Adrenal gland (tissue), 12 donors: Measurements from ENCODE around the gene KRT6B. TPM values are rescaled to one million over a fixed set of nuclear protein-coding genes. Genes with fewer than 3 reads are reported as not detected.
A peak's percentile ranks its signal among the peaks of the same experiment; 100 is the strongest.

ENCODE experiments used
- DNase-seq, 7 donors: peaks; one replicate each; pipeline ENCODE4 v3.0.0-alpha.2; 2019 to 2020
- H3K27ac ChIP-seq, 5 donors: fragments of 200-600 bp; sonication (generic) in 4 of 5; 1 replicate in 3 of 5; 2 replicates in 2 of 5; pipeline versions ENCODE4 v1.5.1 to v1.8.0; 2016 to 2020; ENCODE audit warnings: mild to moderate bottlenecking in 1 of 5
- H3K27me3 ChIP-seq: fragments of 200-600 bp; 2 replicates; pipeline ENCODE4 v1.8.0; 2021
- H3K36me3 ChIP-seq, 2 donors: fragments of 200-600 bp; replicated peaks in 1 of 2; 1 replicate in 1 of 2; 2 replicates in 1 of 2; pipeline versions ENCODE4 v1.5.1 to v1.8.0; 2018 to 2022
- H3K4me1 ChIP-seq, 2 donors: fragments of 200-600 bp; replicated peaks in 1 of 2; 1 replicate in 1 of 2; 2 replicates in 1 of 2; pipeline versions ENCODE4 v1.5.1 to v1.8.0; 2018 to 2021
- H3K4me3 ChIP-seq, 4 donors: fragments of 200-600 bp; sonication (generic) in 3 of 4; one replicate each; pipeline ENCODE4 v1.5.1; 2016 to 2018
- H3K9me3 ChIP-seq, 3 donors: fragments of 200-600 bp; sonication (generic) in 1 of 3; replicated peaks in 1 of 3; 1 replicate in 2 of 3; 2 replicates in 1 of 3; pipeline versions ENCODE4 v1.5.1 to v1.8.0; 2016 to 2021
- CTCF ChIP-seq, 6 experiments: fragments of 450-650 bp in 4 of 6; fragments of 200-600 bp in 2 of 6; sonication (generic) in 1 of 6; IDR thresholded peaks; 1 replicate in 5 of 6; 2 replicates in 1 of 6; pipeline versions ENCODE4 v1.5.1 to v1.8.0; 2016 to 2021; ENCODE audit warnings: antibody characterized with exemption in 6 of 6, mild to moderate bottlenecking in 2 of 6, moderate library complexity in 1 of 6
- POLR2A ChIP-seq, 2 donors: fragments of 450-650 bp; IDR thresholded peaks; one replicate each; pipeline ENCODE4 v1.6.1; 2017; ENCODE audit warnings: antibody characterized with exemption in 2 of 2, mild to moderate bottlenecking in 2 of 2, moderate library complexity in 1 of 2
- WGBS, 4 donors: extraction: QIAGEN DNeasy Blood & Tissue Kit in 2 of 4; methylation state at CpG; one replicate each; pipeline versions ENCODE4 v1.1.5 to v1.1.7; 2013 to 2017; 5-methylcytosine and 5-hydroxymethylcytosine counted together
- intact Hi-C, 2 donors: fragments of 100-400 bp; cut with DNase I; formaldehyde crosslinking; loops; one replicate each; pipeline versions ENCODE4 v1.14.1 to v1.15.0; 2022 to 2023
- polyA plus RNA-seq, 3 donors: library from polyadenylated mRNA; stranded (reverse); fragments of 200-250 nt in 2 of 3; fragments of 350-450 nt in 1 of 3; fragmentation: Illumina TruSeq in 1 of 3; extraction: RNeasy Lipid Tissue Mini Kit (QIAGEN cat#74804) in 1 of 3; gene quantifications; one replicate each; pipeline ENCODE4 v1.2.3, GENCODE V29; 2013 to 2014
- total RNA-seq, 9 donors: library from RNA; depleted of rRNA in 4 of 9; stranded (reverse); fragments of >200 nt in 4 of 9; fragments of 120-200 nt in 1 of 9; fragmentation: NEBNext Ultra II Directional in 1 of 9; extraction: Animal tissue kit (Norgen Biotek cat#: 25700) in 1 of 9; gene quantifications; one replicate each; pipeline versions ENCODE4 v1.1.0 to v1.2.4, GENCODE V29; 2013 to 2023
- donor health status: healthy with polysubstance abuse.
- donor health status: Bipolar disorder and iron deficiency.
- donor health status: DM: yes; HTN: yes; CAD: no.
- donor health status: DM: no; HTN: no; CAD: no.
- donor health status: DM: no; HTN: no; CAD: no.
- donor health status: DM: yes; HTN: yes; CAD: no.

KRT6B gene
- total and polyA plus RNA-seq, 12 donors, result 0.20 to 0.25 TPM; not detected in 10

DNA sequence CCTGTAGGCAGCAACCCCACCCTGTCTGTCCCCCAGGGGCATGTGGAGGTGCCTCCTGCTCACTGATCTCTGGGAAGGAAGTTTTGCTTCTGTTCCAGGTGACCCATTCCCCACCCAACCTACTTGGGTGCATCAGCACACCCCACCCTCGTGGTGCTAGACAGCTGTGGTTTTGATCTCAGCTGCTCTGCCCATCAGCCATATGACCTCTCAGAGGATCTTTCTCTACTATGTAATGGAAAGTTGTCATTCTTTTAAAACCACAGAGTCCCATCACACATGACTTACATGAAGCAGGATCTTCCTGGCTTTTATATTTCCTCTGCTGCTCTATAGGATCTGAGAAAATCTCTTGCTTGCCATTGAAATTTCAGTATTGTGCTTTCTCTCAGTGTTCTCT is 32.3 kb downstream of the KRT6B start:
- H3K4me3 ChIP-seq, result no peak overlapping the region
- intact Hi-C loops, result no loop called here
- 55 to 95% (median 66%) methylated on average over 1 of the region's 1 CpG for WGBS, 4 donors
- TF ChIP-seq POLR2A (IDR thresholded peaks at IDR 0.05), result no peak
- no peak for TF ChIP-seq CTCF (IDR thresholded peaks at IDR 0.05)
- no peaks in the 10 kb centered on the region for H3K9me3 ChIP-seq
- H3K36me3 ChIP-seq, result no peaks in the 10 kb centered on the region
- no peaks in the 10 kb centered on the region for H3K4me1 ChIP-seq
- H3K27me3 ChIP-seq, result no peaks in the 10 kb centered on the region
- no peak for DNase-seq
- no peak overlapping the region for H3K27ac ChIP-seq

DNA sequence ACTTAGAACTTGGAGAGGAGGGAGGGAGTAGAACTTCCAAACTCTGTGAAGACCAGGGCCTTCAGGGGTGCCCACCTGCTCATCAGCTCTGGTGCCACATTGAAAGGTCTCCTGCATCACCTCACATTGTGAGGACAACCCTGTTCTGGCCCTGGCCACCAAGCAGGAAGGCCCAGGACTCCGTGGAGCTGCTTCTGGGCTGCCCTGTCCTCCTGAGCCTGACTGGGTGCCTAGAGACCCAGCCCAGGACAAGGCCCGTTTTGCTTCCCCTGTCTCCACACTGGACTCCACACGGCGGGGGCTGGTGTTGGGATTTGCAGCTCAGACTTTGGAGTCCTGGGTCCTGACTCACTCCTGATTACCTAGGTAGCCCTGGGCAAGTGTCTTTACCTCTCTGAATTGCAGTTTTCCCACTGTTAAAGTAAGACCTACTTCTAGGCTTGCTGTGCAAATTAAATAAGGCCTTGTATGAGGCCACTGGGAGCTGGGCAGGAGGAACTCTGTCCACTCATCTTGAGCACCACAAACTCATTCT is 33.3 kb downstream of the KRT6B start:
- Histone ChIP-seq H3K9me3 (no peaks in the 10 kb centered on the region), H3K4me1 (no peaks in the 10 kb centered on the region), H3K4me3 (no peak overlapping the region), H3K36me3 (no peaks in the 10 kb centered on the region), H3K27ac (no peak overlapping the region), H3K27me3 (no peaks in the 10 kb centered on the region)
- intact Hi-C loops, result no loop called here
- WGBS, 4 donors, result 71 to 94% (median 91%) methylated on average over 3 to 4 of the region's 4 CpGs
- DNase-seq, result no peak
- TF ChIP-seq CTCF (IDR thresholded peaks at IDR 0.05) (no peak), POLR2A (IDR thresholded peaks at IDR 0.05) (no peak)

GRCh38 chr12:52417740-52418139 is 34.2 kb downstream of the KRT6B start:
- Histone ChIP-seq H3K4me3 (no peak overlapping the region), H3K4me1 (no peaks in the 10 kb centered on the region), H3K27ac (peak overlapping the region in 2 of 5 donors; percentile 55 to 63), H3K27me3 (no peaks in the 10 kb centered on the region), H3K9me3 (no peaks in the 10 kb centered on the region), H3K36me3 (no peaks in the 10 kb centered on the region)
- DNase-seq, result no peak
- 68 to 82% (median 80%) methylated on average over 2 of the region's 2 CpGs for WGBS, 4 donors
- intact Hi-C loops, result no loop called here
- TF ChIP-seq POLR2A (IDR thresholded peaks at IDR 0.05) (no peak), CTCF (IDR thresholded peaks at IDR 0.05) (no peak)

DNA sequence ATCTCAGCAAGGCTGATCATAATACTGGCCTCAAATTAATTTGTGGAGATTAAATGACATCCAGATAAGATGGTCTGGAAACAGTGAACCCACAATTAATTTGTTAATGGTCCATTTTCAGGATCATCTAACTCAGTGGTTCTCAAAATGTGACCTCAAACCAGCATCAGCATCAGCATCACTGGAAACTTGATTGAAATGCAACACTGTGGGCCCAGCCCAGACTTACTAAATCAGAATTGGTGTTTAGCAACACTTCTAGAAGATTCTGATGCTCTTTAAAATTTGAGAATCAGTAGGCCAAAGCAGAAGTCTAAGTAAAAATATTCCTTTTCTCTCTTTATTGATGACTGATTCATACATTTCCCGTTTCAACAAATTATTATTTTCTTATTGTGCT is 35.2 kb downstream of the KRT6B start:
- DNase-seq, result no peak
- H3K27ac ChIP-seq, result peak overlapping the region in 2 of 5 donors; percentile 55 to 63
- H3K4me3 ChIP-seq, result no peak overlapping the region
- intact Hi-C loops, result no loop called here
- no peaks in the 10 kb centered on the region for H3K4me1 ChIP-seq
- no peaks in the 10 kb centered on the region for H3K36me3 ChIP-seq
- H3K9me3 ChIP-seq, result no peaks in the 10 kb centered on the region
- TF ChIP-seq CTCF (IDR thresholded peaks at IDR 0.05) (no peak), POLR2A (IDR thresholded peaks at IDR 0.05) (no peak)
- 79 to 86% (median 82%) methylated on average over 1 of the region's 1 CpG for WGBS, 4 donors
- no peaks in the 10 kb centered on the region for H3K27me3 ChIP-seq
